Myocyte (in vitro differentiated cells): ENCODE data around the gene GALNT17. TPM values are rescaled to one million over a fixed set of nuclear protein-coding genes. Genes with fewer than 3 reads are reported as not detected.

Experiments
- DNase-seq: peaks from one replicate; pipeline ENCODE4 v3.0.0-alpha.2; 2012; ENCODE audit warnings: low read depth
- total RNA-seq: library from RNA; depleted of rRNA; stranded (reverse); fragments of >200 nt; gene quantifications from 2 replicates; pipeline ENCODE4 v1.2.3, GENCODE V29; 2014

The GALNT17 gene
- total RNA-seq, 1 donor from 2014 or later = 3.5 TPM

DNA sequence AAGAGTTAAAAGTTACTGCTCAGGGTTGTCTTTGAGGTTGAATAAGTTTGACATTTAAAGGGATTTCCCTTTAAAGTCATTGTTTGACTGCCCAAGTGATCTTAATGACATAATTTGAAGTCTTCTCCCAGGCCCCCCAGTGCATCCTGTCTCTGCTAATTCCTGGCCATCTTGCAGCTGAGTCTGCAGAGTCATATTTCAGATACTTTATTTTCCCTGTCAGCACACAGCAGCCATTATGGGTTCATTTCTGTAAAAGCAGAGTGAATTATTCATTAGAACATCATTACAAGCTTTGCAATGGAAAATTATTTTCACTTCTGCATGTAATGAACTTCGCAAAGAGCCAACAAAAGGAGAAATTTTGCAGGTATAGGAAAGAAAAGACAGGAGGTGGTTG is 536.6 kb downstream of the GALNT17 start:
- DNase-seq = no peak

GRCh38 chr7:71679480-71679879 is 547.5 kb downstream of the GALNT17 start:
- DNase-seq = no peak

- DNase-seq = no peak
Measured at GRCh38 chr7:71682181-71682580, 550.2 kb downstream of the GALNT17 start.

DNA sequence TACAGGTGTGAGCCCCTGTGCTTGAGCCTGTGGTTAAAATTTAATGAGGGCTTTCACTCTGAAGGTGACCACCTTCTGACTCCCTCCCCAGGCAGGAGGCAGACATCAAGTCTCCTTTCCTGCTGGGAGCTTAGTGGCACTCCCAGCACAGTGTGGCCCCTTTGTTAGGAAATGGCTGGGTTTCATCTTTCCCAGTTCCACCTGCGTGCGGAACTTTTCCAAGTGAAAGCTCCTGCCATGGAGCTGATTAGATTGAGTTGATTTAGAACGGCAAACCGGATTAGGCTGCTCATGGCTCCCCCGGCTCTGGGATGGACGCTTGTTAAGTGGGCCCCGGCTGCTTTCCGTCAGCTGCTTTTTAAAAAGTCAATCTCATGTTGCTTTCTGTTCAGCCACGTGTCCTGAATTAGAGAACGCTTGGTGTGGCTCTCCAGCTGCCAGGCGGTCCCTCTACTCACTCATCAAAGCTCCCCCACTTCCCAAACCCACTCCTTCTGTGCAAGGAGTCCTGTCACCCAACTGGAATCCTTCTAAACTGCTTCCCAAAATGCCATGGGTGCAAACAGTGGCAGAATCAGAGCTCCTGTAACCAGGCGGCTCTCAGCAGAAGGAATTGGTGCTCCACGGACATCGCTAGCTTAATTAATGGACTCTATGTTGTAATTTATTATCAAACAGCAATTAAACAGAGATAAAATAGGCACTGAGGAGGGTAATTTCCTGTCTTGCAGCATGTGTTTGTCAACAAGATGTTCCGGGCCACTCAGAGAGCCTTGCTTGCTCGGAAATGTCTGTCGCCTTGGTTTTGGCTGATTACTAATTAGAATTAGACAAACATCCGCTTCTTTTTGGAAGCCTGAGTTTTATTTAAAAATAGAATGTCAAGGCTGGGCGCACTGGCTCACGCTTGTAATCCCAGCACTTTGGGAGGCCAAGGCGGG is 551.2 kb downstream of the GALNT17 start:
- peak; percentile 35 for DNase-seq

- no peak for DNase-seq
Measured at GRCh38 chr7:71687286-71687685, 555.3 kb downstream of the GALNT17 start.

DNA sequence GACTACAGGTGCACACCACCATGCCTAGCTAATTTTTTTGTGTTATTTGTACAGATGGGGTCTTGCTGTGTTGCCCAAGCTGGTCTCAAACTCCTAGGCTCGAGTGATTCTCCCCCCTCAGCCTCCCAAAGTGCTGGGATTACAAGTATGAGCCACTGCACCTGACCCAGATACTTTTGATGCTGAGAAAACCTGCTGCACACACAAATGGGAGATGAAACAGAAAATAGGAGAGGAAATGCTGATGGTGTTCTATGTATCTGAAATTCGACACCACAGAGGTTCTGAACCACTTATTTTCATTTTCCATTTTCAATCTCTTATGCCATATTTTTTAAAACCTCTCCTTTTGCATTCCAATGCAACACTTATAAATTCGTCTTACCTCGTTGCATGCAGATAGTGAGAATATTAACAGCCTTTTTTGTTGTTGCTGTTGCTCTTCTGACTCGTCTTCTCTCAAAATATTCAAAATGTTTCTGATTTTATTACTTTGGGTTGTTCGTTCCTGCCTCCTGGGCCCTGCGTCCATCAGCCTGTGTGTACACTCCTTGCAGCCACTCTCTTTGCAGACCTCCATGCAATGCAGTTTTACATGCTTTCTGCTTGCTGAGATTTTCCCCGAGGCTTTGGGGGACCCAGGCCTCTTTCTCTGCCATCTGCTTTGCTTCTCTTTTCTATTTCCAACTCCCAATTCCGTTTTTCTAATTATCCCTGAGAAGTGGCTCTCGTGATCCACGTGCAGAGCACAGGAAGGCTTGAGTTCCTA is 556.1 kb downstream of the GALNT17 start:
- no peak for DNase-seq

DNA sequence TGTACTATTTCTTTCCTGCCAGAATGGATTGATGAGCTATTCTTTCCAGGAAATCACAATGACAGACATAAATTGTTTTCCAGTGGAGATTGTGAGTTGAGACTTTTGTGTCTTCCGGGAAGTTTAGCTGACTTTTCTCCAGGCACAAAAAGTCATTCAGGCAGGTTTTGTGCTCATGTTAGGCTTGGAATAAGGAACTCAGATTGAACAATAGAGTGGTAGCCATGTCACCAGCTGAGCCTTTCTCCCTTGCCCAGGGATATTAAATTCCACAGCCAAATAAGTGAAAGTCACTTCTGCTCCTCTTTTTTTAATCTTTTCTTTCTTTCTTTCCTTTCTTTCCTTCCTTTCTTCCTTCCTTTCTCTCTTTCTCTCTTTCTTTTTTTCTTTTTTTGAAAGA is 559.6 kb downstream of the GALNT17 start:
- DNase-seq = no peak

- DNase-seq = no peak
Measured at GRCh38 chr7:71694665-71695064, 562.7 kb downstream of the GALNT17 start.

GRCh38 chr7:71695186-71695585 is 563.2 kb downstream of the GALNT17 start:
- no peak for DNase-seq

- DNase-seq = no peak
Measured at GRCh38 chr7:71696511-71696910, 564.6 kb downstream of the GALNT17 start.

DNA sequence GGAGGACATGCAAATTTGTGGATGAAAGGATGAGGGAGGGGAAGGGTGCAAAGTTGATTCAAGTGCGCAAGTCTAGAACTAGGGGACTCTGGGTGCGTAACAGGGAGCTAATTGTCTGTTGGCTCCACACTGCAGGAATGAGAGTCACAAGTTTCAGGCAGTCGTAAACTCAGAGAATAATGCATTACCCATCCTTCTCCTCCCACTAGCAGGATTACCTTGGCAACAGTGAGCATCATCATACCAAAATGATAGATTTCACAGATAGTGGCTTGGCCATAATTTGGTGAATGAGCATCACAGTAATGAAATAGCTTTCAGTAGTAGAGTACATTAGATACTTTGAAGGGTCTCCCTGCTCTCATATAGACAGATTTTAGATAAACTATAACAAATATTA is 565.5 kb downstream of the GALNT17 start:
- no peak for DNase-seq

GRCh38 chr7:71705217-71705616 is 573.3 kb downstream of the GALNT17 start:
- peak; percentile 67 for DNase-seq

GRCh38 chr7:71705901-71706596 is 574.1 kb downstream of the GALNT17 start:
- DNase-seq = no peak

DNA sequence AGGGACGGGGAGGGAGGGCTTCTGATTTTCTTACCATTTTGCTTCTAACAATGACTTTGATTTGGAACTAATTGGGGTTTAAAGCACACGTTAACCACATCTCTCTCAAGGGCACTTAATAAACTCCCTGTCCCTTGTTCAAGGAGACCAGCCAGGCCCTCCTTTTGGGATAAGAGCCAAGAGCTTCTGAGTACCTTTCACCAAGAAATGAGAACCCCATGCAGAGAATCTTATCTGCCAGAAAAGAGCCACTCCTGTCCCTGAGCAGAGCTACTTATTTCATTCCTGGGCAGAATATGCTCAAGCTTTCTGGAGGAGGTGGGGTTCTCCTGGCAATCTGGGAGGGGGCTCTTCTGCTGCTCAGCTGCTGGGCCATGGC is 574.6 kb downstream of the GALNT17 start:
- peak; percentile 39 for DNase-seq

- peak; percentile 72 for DNase-seq
Measured at GRCh38 chr7:71707041-71707440, 575.1 kb downstream of the GALNT17 start.

DNA sequence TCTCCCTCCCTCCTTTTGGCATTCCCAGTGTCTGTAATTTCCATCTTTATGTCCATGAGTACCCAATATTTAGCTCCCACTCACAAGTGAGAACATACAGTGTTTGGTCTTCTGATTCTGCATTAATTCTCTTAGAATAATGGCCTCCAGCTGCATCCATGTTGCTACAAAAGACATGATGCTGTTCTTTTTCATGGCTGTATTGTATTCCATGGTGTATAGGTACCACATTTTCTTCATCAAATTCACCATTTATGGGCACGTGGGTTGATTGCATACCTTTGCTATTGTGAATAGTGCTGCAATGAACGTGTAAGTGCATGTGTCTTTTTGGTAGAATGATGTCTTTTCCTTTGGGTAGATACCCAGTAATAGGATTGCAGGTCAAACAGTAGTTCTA is 576.8 kb downstream of the GALNT17 start:
- DNase-seq = no peak

GRCh38 chr7:71710442-71710841 is 578.5 kb downstream of the GALNT17 start:
- DNase-seq = no peak

DNA sequence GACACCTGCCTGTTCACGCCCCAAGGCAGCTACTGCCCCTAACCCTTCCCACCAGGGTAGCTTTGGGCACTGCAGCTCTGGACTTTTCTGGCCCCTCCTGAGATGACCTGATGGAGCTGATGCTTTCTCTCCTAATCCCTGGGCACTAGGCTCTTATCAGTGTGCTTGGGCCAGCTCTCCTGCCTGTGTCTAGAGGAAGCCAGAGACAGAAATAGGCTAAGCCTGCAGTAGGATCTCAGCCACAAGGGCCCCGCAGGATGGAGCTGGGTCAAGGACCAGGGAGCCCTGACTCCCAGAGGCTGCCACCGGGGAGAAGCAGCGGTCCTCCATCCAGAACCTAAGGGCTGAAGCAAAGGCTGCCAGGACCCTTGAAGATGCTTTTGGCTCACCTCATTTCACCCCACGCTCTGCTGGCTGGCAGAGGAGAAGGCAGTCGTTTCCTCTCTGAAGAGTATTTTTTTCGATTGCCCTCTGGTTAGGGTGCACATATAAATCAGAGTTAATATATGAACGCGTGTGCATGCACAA is 580.8 kb downstream of the GALNT17 start:
- no peak for DNase-seq

DNA sequence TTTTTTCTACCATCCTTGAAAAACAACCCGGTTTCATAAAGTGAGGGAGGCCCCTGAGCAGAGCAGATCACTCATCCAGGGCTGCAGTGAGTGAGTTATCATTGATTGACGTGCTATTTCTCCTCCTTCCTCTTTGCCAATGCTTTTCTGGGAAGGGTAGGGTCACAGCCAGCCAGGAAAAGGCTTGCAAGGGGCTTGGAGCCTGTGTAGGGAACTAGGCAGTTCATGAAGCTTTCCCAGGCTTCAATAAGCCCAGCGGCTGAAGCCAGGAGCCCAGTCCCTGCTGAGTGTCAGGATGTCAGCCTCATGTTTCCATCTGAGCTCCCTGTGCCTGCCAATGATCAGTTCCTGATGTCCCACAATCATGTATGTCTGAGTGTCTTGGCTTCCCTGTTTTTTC is 584.7 kb downstream of the GALNT17 start:
- no peak for DNase-seq

GRCh38 chr7:71718563-71718962 is 586.6 kb downstream of the GALNT17 start:
- peak; percentile 65 for DNase-seq

DNA sequence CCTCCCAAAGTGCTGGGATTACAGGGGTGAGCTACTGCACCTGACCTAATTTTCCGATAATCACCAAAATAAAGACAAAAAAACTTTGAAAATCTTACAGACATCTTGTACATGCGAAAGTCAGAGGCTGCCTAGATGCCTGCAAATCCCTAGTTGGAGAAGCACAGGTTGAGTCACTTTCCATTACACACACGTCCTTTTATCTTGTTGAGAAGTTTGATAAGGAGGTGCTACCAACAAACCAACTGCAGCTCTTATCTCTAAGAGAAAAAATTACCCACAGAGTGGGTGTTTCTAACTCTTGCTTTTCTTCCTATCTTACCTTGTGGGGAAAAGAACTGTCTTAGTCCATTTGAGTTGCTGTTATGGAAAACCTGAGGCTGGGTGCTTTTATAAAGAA is 589.8 kb downstream of the GALNT17 start:
- DNase-seq = no peak

GRCh38 chr7:71723859-71724258 is 591.9 kb downstream of the GALNT17 start:
- no peak for DNase-seq
